HG03520 (cell line): ENCODE data around the gene DUSP8.
"Not testable (repeated sequence)": the region's sequence is repeated elsewhere in the genome, so short reads cannot be mapped to it uniquely, and the experiment has no call there.

ENCODE experiments used
- ATAC-seq: cut with Tn5 transposase; IDR thresholded peaks from one replicate; pipeline ENCODE4 v1.9.1; 2021; ENCODE audit warnings: mild to moderate bottlenecking, moderate library complexity; ENCODE audit not compliant: unreplicated experiment

Gene DUSP8

GRCh38 chr11:1516273-1517067, 55.6 kb downstream of the DUSP8 start:
- ATAC-seq = no peak

GRCh38 chr11:1515082-1516060, 56.7 kb downstream of the DUSP8 start:
- ATAC-seq = no peak

- no peak for ATAC-seq
Measured at GRCh38 chr11:1514336-1515061, 57.6 kb downstream of the DUSP8 start.

GRCh38 chr11:1513326-1514296, 58.5 kb downstream of the DUSP8 start:
- ATAC-seq = no peak

- not testable (repeated sequence) for ATAC-seq
Measured at GRCh38 chr11:1512531-1513258, 59.4 kb downstream of the DUSP8 start.

- no peak for ATAC-seq
Measured at GRCh38 chr11:1511937-1512496, 60.1 kb downstream of the DUSP8 start.

GRCh38 chr11:1510928-1511327, 61.1 kb downstream of the DUSP8 start:
- no peak for ATAC-seq

GRCh38 chr11:1510351-1510750, 61.7 kb downstream of the DUSP8 start:
- not testable (repeated sequence) for ATAC-seq

- ATAC-seq = no peak
Measured at GRCh38 chr11:1509626-1510255, 62.3 kb downstream of the DUSP8 start.

- ATAC-seq = no peak
Measured at GRCh38 chr11:1508986-1509385, 63.1 kb downstream of the DUSP8 start.

- no peak for ATAC-seq
Measured at GRCh38 chr11:1508491-1508891, 63.6 kb downstream of the DUSP8 start.

GRCh38 chr11:1507381-1508140, 64.5 kb downstream of the DUSP8 start:
- no peak for ATAC-seq

GRCh38 chr11:1506981-1507380, 65.1 kb downstream of the DUSP8 start:
- ATAC-seq = no peak

GRCh38 chr11:1505480-1505879, 66.6 kb downstream of the DUSP8 start:
- ATAC-seq = no peak

GRCh38 chr11:1504581-1505290, 67.3 kb downstream of the DUSP8 start:
- ATAC-seq = no peak

- ATAC-seq = no peak
Measured at GRCh38 chr11:1504138-1504537, 67.9 kb downstream of the DUSP8 start.
